H1 (cell line): ENCODE results near the gene FAM53B. TPM values are rescaled to one million over a fixed set of nuclear protein-coding genes. Genes with fewer than 3 reads are reported as not detected.

Source experiments
- CTCF ChIA-PET: fragments of 300-600 bp; sonication (Branson Sonifier 250); formaldehyde crosslinking; loops from one replicate; lab custom pipeline; 2021; ENCODE audit not compliant: partially characterized antibody; lab: Charles Lee
- POLR2A ChIA-PET: fragments of 300-600 bp; sonication (Branson Sonifier 250); formaldehyde crosslinking; loops from one replicate; lab custom pipeline; 2021; ENCODE audit warnings: inconsistent platforms; ENCODE audit not compliant: partially characterized antibody; lab: Charles Lee
- DNase-seq, 2 experiments: peaks; one replicate each; pipeline versions ENCODE4 v3.0.0 to v3.0.0-alpha.2; 2010 to 2022; ENCODE audit warnings: low spot score in 2 of 2, low read depth in 1 of 2, mixed read lengths in 1 of 2
- FAIRE-seq: peaks from 2 replicates; lab custom pipeline; 2011; peaks lifted over from hg19 to GRCh38; lab: Jason Lieb, UNC
- H2AFZ ChIP-seq: 2 replicates; pipeline ENCODE4 v1.8.1; 2012; ENCODE audit warnings: low read length, inconsistent platforms
- H2AK5ac ChIP-seq: 2 replicates; pipeline ENCODE4 v1.6.1; 2013; ENCODE audit warnings: low read depth, low read length
- H2BK120ac ChIP-seq: replicated peaks from 2 replicates; pipeline ENCODE3; 2013; ENCODE audit warnings: low read depth, low read length, inconsistent platforms
- H2BK12ac ChIP-seq: 2 replicates; pipeline ENCODE4 v1.6.1; 2013; ENCODE audit warnings: low read depth, low read length
- H2BK15ac ChIP-seq: 2 replicates; pipeline ENCODE4 v1.6.1; 2013; ENCODE audit warnings: low read length
- H2BK20ac ChIP-seq: 2 replicates; pipeline ENCODE4 v1.6.1; 2013; ENCODE audit warnings: low read length
- H2BK5ac ChIP-seq: 2 replicates; pipeline ENCODE4 v1.6.1; 2013; ENCODE audit warnings: low read depth, low read length
- H3K14ac ChIP-seq: 2 replicates; pipeline ENCODE4 v1.6.1; 2013; ENCODE audit warnings: inconsistent platforms; ENCODE audit not compliant: insufficient read length
- H3K18ac ChIP-seq: 2 replicates; pipeline ENCODE4 v1.6.1; 2013; ENCODE audit warnings: low read length; ENCODE audit errors: extremely low read depth
- H3K23ac ChIP-seq: 2 replicates; pipeline ENCODE4 v1.6.1; 2013; ENCODE audit warnings: inconsistent platforms; ENCODE audit not compliant: insufficient read length
- H3K23me2 ChIP-seq: 2 replicates; pipeline ENCODE4 v1.6.1; 2013; ENCODE audit warnings: low read depth, low read length
- H3K27ac ChIP-seq: 2 replicates; pipeline ENCODE4 v1.6.1; 2011; ENCODE audit warnings: low read depth, low read length, inconsistent platforms
- H3K27me3 ChIP-seq, 4 experiments: replicated peaks in 1 of 4; 1 replicate in 1 of 4; 2 replicates in 3 of 4; pipeline versions ENCODE4 v1.6.1 to v1.8.1; 2011 to 2013; ENCODE audit warnings: low read length in 3 of 4, mild to moderate bottlenecking in 3 of 4, inconsistent platforms in 2 of 4, mixed read lengths in 2 of 4, moderate library complexity in 1 of 4; ENCODE audit not compliant: control insufficient read depth in 3 of 4, insufficient read depth in 3 of 4; ENCODE audit errors: extremely low read depth in 1 of 4
- H3K36me3 ChIP-seq, 4 experiments: 2 replicates each; pipeline versions ENCODE4 v1.6.1 to v1.8.1; 2011 to 2013; ENCODE audit warnings: mild to moderate bottlenecking in 4 of 4, low read length in 3 of 4, moderate library complexity in 2 of 4, control low read depth in 1 of 4, inconsistent platforms in 1 of 4; ENCODE audit not compliant: insufficient read depth in 4 of 4, control insufficient read depth in 2 of 4
- H3K4ac ChIP-seq: replicated peaks from 2 replicates; pipeline ENCODE3; 2013; ENCODE audit warnings: low read length, low read depth, mixed read lengths, inconsistent platforms; ENCODE audit not compliant: insufficient read length
- H3K4me1 ChIP-seq, 4 experiments: replicated peaks in 1 of 4; 1 replicate in 1 of 4; 2 replicates in 3 of 4; pipeline versions ENCODE4 v1.6.1 to v1.8.1; 2011 to 2013; ENCODE audit warnings: low read length in 3 of 4, inconsistent platforms in 2 of 4, mixed read lengths in 1 of 4; ENCODE audit not compliant: insufficient read depth in 4 of 4, control insufficient read depth in 3 of 4
- H3K4me2 ChIP-seq, 2 experiments: 2 replicates each; pipeline versions ENCODE4 v1.6.1 to v1.8.1; 2011 to 2013; ENCODE audit warnings: low read depth in 2 of 2, low read length in 2 of 2, control low read depth in 1 of 2, inconsistent platforms in 1 of 2, mild to moderate bottlenecking in 1 of 2; ENCODE audit not compliant: insufficient read depth in 1 of 2
- H3K4me3 ChIP-seq, 4 experiments: fragments of 200-600, 300-600 bp in 1 of 4; sonication (generic), shearing (Covaris generic), sonication (Bioruptor Twin) in 1 of 4; 2 replicates each; pipeline versions ENCODE4 v1.5.1 to v1.8.1; 2011 to 2016; ENCODE audit warnings: low read length in 4 of 4, low read depth in 3 of 4, control low read depth in 2 of 4, inconsistent platforms in 2 of 4, mild to moderate bottlenecking in 2 of 4, mixed read lengths in 1 of 4, moderate library complexity in 1 of 4; ENCODE audit not compliant: insufficient read depth in 2 of 4; ENCODE audit errors: extremely low read depth in 1 of 4
- H3K56ac ChIP-seq: replicated peaks from 2 replicates; pipeline ENCODE3; 2013; ENCODE audit warnings: low read depth, mild to moderate bottlenecking, mixed read lengths, low read length, inconsistent platforms; ENCODE audit not compliant: insufficient read length
- H3K79me1 ChIP-seq: 2 replicates; pipeline ENCODE4 v1.6.1; 2013; ENCODE audit warnings: low read depth, low read length, control low read depth
- H3K79me2 ChIP-seq, 2 experiments: 2 replicates each; pipeline versions ENCODE4 v1.6.1 to v1.8.1; 2012 to 2013; ENCODE audit warnings: low read length in 2 of 2, mild to moderate bottlenecking in 2 of 2, inconsistent platforms in 1 of 2; ENCODE audit not compliant: insufficient read depth in 2 of 2, control insufficient read depth in 1 of 2
- H3K9ac ChIP-seq, 4 experiments: replicated peaks in 1 of 4; 1 replicate in 1 of 4; 2 replicates in 3 of 4; pipeline versions ENCODE4 v1.6.1 to v1.8.1; 2011 to 2013; ENCODE audit warnings: low read depth in 3 of 4, low read length in 3 of 4, control low read depth in 2 of 4, mild to moderate bottlenecking in 2 of 4, moderate library complexity in 2 of 4, inconsistent platforms in 1 of 4; ENCODE audit errors: extremely low read depth in 1 of 4
- H3K9me3 ChIP-seq, 2 experiments: 2 replicates each; pipeline versions ENCODE4 v1.6.1 to v1.8.1; 2012 to 2013; ENCODE audit warnings: mild to moderate bottlenecking in 2 of 2, moderate library complexity in 2 of 2, control low read depth in 1 of 2, inconsistent platforms in 1 of 2, low read depth in 1 of 2, low read length in 1 of 2, mixed read lengths in 1 of 2; ENCODE audit not compliant: insufficient read depth in 2 of 2
- H4K20me1 ChIP-seq, 2 experiments: replicated peaks in 1 of 2; 2 replicates each; pipeline versions ENCODE3 to v1.8.1; 2011 to 2013; ENCODE audit warnings: inconsistent platforms in 2 of 2, low read length in 2 of 2, mild to moderate bottlenecking in 1 of 2; ENCODE audit not compliant: insufficient read depth in 2 of 2, control insufficient read depth in 1 of 2
- H4K5ac ChIP-seq: 2 replicates; pipeline ENCODE4 v1.6.1; 2013; ENCODE audit warnings: low read length, low read depth, mixed read lengths, inconsistent platforms; ENCODE audit not compliant: insufficient read length
- H4K8ac ChIP-seq: 2 replicates; pipeline ENCODE4 v1.8.0; 2013; ENCODE audit warnings: mild to moderate bottlenecking, moderate library complexity, low read length, inconsistent platforms; ENCODE audit not compliant: insufficient read depth; ENCODE audit errors: extremely low read depth
- H4K91ac ChIP-seq: replicated peaks from 2 replicates; pipeline ENCODE3; 2013; ENCODE audit warnings: low read length, mixed read lengths, inconsistent platforms; ENCODE audit not compliant: insufficient read length
- CTCF ChIP-seq, 3 experiments: IDR thresholded peaks; 1 replicate in 2 of 3; 2 replicates in 1 of 3; pipeline versions ENCODE4 v1.5.1 to v1.6.1; 2011; ENCODE audit warnings: low read length in 3 of 3, mild to moderate bottlenecking in 3 of 3, inconsistent platforms in 2 of 3, low read depth in 1 of 3, moderate library complexity in 1 of 3; ENCODE audit not compliant: insufficient read depth in 1 of 3; ENCODE audit errors: control extremely low read depth in 1 of 3
- WGBS, 2 experiments: shearing (Covaris generic) in 1 of 2; methylation state at CpG; one replicate each; pipeline versions ENCODE4 v1.1.6 to v1.1.7; 2013 to 2015; ENCODE audit warnings: low lambda C conversion rate in 2 of 2, mixed read lengths in 2 of 2, inconsistent platforms in 1 of 2, low coverage in 1 of 2, missing lambda C conversion rate in 1 of 2; ENCODE audit not compliant: insufficient replicate concordance in 2 of 2, insufficient coverage in 1 of 2, insufficient read length in 1 of 2; ENCODE audit errors: extremely low coverage in 1 of 2, missing lambda C conversion rate in 1 of 2; 5-methylcytosine and 5-hydroxymethylcytosine counted together
- polyA plus RNA-seq, 7 experiments: library from polyadenylated mRNA; depleted of rRNA in 3 of 7; stranded (reverse) in 5 of 7; unstranded in 2 of 7; fragments of >200 nt in 5 of 7; fragments of 200-250 nt in 2 of 7; gene quantifications; 1 replicate in 5 of 7; 2 replicates in 1 of 7; 4 replicates in 1 of 7; pipeline versions ENCODE4 v1.2.1 to v1.2.3, GENCODE V29; 2011 to 2013; ENCODE audit warnings: missing spikeins in 2 of 7, mixed read lengths in 2 of 7
- total RNA-seq: library from RNA; stranded (reverse); fragmentation: NEBNext Ultra II Directional; extraction: Animal tissue kit (Norgen Biotek cat#: 25700); gene quantifications from 2 replicates; pipeline ENCODE4 v1.2.1, GENCODE V29; 2021

FAM53B gene
- total and polyA plus RNA-seq, 2 of the 8 experiments (the other 6 are each of a cell fraction or from before 2014, with no cell fraction given): 5.3 to 14.4 TPM

- POLR2A ChIA-PET: interaction anchor here (1.5 kb wide), 1 partner anchor 14 kb away, joined by 3 read pairs; no protein-coding TSS in a partner anchor
- H2AFZ ChIP-seq: no peak overlapping the region
- no peak overlapping the region; the same call in 1 of the 2 replicates for H2BK20ac ChIP-seq
- H3K4ac ChIP-seq: no peak overlapping the region
- peaks cover 0 to 2% (median under 1%) of the 10 kb centered on the region in 4 experiments; a peak in 2 of 7 replicates for H3K4me1 ChIP-seq
- FAIRE-seq (no peak), DNase-seq (no peak)
- no peak overlapping the region for H3K27ac ChIP-seq
- H2BK12ac ChIP-seq: peak overlapping the region; percentile 77; the same call in 1 of the 2 replicates
- H3K23me2 ChIP-seq: no peaks in the 10 kb centered on the region
- no peak overlapping the region for H3K56ac ChIP-seq
- H3K36me3 ChIP-seq: no peaks in the 10 kb centered on the region
- H3K14ac ChIP-seq: no peak overlapping the region
- WGBS, 2 experiments: 90% methylated on average over 16 of the region's 16 CpGs; no CpG with 5 or more reads in 1 of the 2 experiments
- CTCF ChIA-PET: interaction anchor here (0.9 to 2.3 kb wide), 4 partner anchors 19 to 96 kb away, joined by 3 to 16 read pairs (median 3); no protein-coding TSS in a partner anchor
- no peak overlapping the region for H2BK15ac ChIP-seq
- H4K5ac ChIP-seq: no peak overlapping the region
- no peaks in the 10 kb centered on the region for H3K27me3 ChIP-seq
- peaks cover 0 to 15% of the 10 kb centered on the region in 2 experiments for H4K20me1 ChIP-seq
- no peak overlapping the region for H2AK5ac ChIP-seq
- peaks cover 6% of the 10 kb centered on the region for H3K79me1 ChIP-seq
- TF ChIP-seq CTCF (IDR thresholded peaks at IDR 0.05; ENCODE audit: control extremely low read depth in 1 of 3, insufficient read depth in 1 of 3, low read depth in 1 of 3, low read length in 3 of 3): no peak
- no peak overlapping the region for H3K4me3 ChIP-seq
- no peak overlapping the region for H3K4me2 ChIP-seq
- no peak overlapping the region for H2BK120ac ChIP-seq
- no peak overlapping the region for H3K23ac ChIP-seq
- H4K91ac ChIP-seq: no peak overlapping the region
- H3K79me2 ChIP-seq: no peaks in the 10 kb centered on the region
- no peak overlapping the region for H3K9ac ChIP-seq
- no peaks in the 10 kb centered on the region for H3K9me3 ChIP-seq
- no peak overlapping the region; the same call in 1 of the 2 replicates for H2BK5ac ChIP-seq
- H4K8ac ChIP-seq: no peak overlapping the region
- H3K18ac ChIP-seq: no peak overlapping the region
Measured at GRCh38 chr10:124721330-124722045, 22.7 kb downstream of the FAM53B start.
